Measurements from ENCODE around the gene FAM78A. TPM values are rescaled to one million over a fixed set of nuclear protein-coding genes. Genes with fewer than 3 reads are reported as not detected.

The FAM78A gene
- polyA plus RNA-seq, 4 donors: 2.6 to 3.8 (median 2.9) TPM

- no peak for DNase-seq (ENCODE audit: low read depth in 4 of 4, low spot score in 3 of 4)
Measured at GRCh38 chr9:131303381-131304321, 27.3 kb upstream of the FAM78A start.

- no peak for DNase-seq (ENCODE audit: low read depth in 4 of 4, low spot score in 3 of 4)
Measured at GRCh38 chr9:131302244-131303075, 26.1 kb upstream of the FAM78A start.

GRCh38 chr9:131300444-131300843 lies 24.1 kb upstream of the FAM78A start:
- DNase-seq (ENCODE audit: low read depth in 4 of 4, low spot score in 3 of 4): no peak

GRCh38 chr9:131299961-131300347 lies 23.6 kb upstream of the FAM78A start:
- DNase-seq (ENCODE audit: low read depth in 4 of 4, low spot score in 3 of 4): no peak

GRCh38 chr9:131299346-131299960 lies 23.1 kb upstream of the FAM78A start:
- DNase-seq (ENCODE audit: low read depth in 4 of 4, low spot score in 3 of 4): no peak

- DNase-seq (ENCODE audit: low read depth in 4 of 4, low spot score in 3 of 4): no peak
Measured at GRCh38 chr9:131298816-131299215, 22.5 kb upstream of the FAM78A start.

- DNase-seq (ENCODE audit: low read depth in 4 of 4, low spot score in 3 of 4): no peak
Measured at GRCh38 chr9:131298341-131298740, 22.0 kb upstream of the FAM78A start.

- no peak for DNase-seq (ENCODE audit: low read depth in 4 of 4, low spot score in 3 of 4)
Measured at GRCh38 chr9:131297903-131298302, 21.6 kb upstream of the FAM78A start.

GRCh38 chr9:131296906-131297500 lies 20.7 kb upstream of the FAM78A start:
- DNase-seq (ENCODE audit: low read depth in 4 of 4, low spot score in 3 of 4): no peak

GRCh38 chr9:131296460-131296859 lies 20.1 kb upstream of the FAM78A start:
- no peak for DNase-seq (ENCODE audit: low read depth in 4 of 4, low spot score in 3 of 4)

- no peak for DNase-seq (ENCODE audit: low read depth in 4 of 4, low spot score in 3 of 4)
Measured at GRCh38 chr9:131292937-131293336, 16.6 kb upstream of the FAM78A start.

- no peak for DNase-seq (ENCODE audit: low read depth in 4 of 4, low spot score in 3 of 4)
Measured at GRCh38 chr9:131291795-131292315, 15.5 kb upstream of the FAM78A start.

- no peak for DNase-seq (ENCODE audit: low read depth in 4 of 4, low spot score in 3 of 4)
Measured at GRCh38 chr9:131290767-131291370, 14.6 kb upstream of the FAM78A start.

GRCh38 chr9:131290036-131290766 lies 13.9 kb upstream of the FAM78A start:
- no peak for DNase-seq (ENCODE audit: low read depth in 4 of 4, low spot score in 3 of 4)

GRCh38 chr9:131289301-131290035 lies 13.2 kb upstream of the FAM78A start, which contains the start of gene PLPP7:
Gene PLPP7 (plus strand): TSS chr9:131289723. CDS start chr9:131289998, 275 bp downstream.
- no peak for DNase-seq (ENCODE audit: low read depth in 4 of 4, low spot score in 3 of 4)

GRCh38 chr9:131288217-131288616 lies 11.9 kb upstream of the FAM78A start:
- DNase-seq (ENCODE audit: low read depth in 4 of 4, low spot score in 3 of 4): no peak

GRCh38 chr9:131287359-131287758 lies 11.0 kb upstream of the FAM78A start:
- DNase-seq (ENCODE audit: low read depth in 4 of 4, low spot score in 3 of 4): no peak

- no peak for DNase-seq (ENCODE audit: low read depth in 4 of 4, low spot score in 3 of 4)
Measured at GRCh38 chr9:131284856-131285255, 8.5 kb upstream of the FAM78A start.
